ENCODE measurements around the gene SCTR.

DNA sequence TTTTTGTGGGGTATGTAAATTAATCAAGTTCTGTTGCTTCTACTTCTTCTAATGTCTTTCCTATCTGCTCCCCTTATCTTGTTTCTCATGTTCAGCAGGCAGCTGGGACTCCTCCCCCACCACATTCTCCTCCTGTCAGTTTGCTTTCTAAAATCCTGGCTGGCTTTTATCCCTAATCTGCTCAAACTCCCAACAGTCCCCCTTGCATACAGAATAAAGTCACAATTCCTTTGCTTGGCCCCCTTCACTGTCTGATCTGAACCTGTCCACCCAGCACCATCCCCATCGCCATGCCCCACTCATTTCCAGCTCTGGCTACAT lies 22.1 kb upstream of the SCTR start:
- TF ChIP-seq, protein P1, sequence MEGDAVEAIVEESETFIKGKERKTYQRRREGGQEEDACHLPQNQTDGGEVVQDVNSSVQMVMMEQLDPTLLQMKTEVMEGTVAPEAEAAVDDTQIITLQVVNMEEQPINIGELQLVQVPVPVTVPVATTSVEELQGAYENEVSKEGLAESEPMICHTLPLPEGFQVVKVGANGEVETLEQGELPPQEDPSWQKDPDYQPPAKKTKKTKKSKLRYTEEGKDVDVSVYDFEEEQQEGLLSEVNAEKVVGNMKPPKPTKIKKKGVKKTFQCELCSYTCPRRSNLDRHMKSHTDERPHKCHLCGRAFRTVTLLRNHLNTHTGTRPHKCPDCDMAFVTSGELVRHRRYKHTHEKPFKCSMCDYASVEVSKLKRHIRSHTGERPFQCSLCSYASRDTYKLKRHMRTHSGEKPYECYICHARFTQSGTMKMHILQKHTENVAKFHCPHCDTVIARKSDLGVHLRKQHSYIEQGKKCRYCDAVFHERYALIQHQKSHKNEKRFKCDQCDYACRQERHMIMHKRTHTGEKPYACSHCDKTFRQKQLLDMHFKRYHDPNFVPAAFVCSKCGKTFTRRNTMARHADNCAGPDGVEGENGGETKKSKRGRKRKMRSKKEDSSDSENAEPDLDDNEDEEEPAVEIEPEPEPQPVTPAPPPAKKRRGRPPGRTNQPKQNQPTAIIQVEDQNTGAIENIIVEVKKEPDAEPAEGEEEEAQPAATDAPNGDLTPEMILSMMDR (IDR thresholded peaks at IDR 0.05; ENCODE audit: low read length): no peak
- TF ChIP-seq EZH2phosphoT487 (IDR thresholded peaks at IDR 0.05; ENCODE audit: low read length) (no peak), EZH2 (optimal IDR thresholded peaks at IDR 0.05; ENCODE audit: low read depth, low read length) (no peak)
